Middle frontal gyrus (tissue), 1 donor: ENCODE measurements around the gene C1orf198.

Experiments
- DNase-seq: peaks from one replicate; pipeline ENCODE4 v3.0.0-alpha.2; 2015; ENCODE audit warnings: low spot score; ENCODE audit errors: extremely low spot score

The C1orf198 gene

GRCh38 chr1:230892018-230892491 is 23.7 kb upstream of the C1orf198 start:
- DNase-seq, result no peak

- no peak for DNase-seq
These were observed 23.1 kb upstream of the C1orf198 start for GRCh38 chr1:230891413-230891812.

GRCh38 chr1:230884646-230885045 is 16.3 kb upstream of the C1orf198 start:
- DNase-seq, result no peak

GRCh38 chr1:230883967-230884366 is 15.6 kb upstream of the C1orf198 start:
- no peak for DNase-seq

- DNase-seq, result no peak
These were observed 11.5 kb upstream of the C1orf198 start for GRCh38 chr1:230879778-230880177.

GRCh38 chr1:230878591-230878990 is 10.3 kb upstream of the C1orf198 start:
- DNase-seq, result no peak

DNA sequence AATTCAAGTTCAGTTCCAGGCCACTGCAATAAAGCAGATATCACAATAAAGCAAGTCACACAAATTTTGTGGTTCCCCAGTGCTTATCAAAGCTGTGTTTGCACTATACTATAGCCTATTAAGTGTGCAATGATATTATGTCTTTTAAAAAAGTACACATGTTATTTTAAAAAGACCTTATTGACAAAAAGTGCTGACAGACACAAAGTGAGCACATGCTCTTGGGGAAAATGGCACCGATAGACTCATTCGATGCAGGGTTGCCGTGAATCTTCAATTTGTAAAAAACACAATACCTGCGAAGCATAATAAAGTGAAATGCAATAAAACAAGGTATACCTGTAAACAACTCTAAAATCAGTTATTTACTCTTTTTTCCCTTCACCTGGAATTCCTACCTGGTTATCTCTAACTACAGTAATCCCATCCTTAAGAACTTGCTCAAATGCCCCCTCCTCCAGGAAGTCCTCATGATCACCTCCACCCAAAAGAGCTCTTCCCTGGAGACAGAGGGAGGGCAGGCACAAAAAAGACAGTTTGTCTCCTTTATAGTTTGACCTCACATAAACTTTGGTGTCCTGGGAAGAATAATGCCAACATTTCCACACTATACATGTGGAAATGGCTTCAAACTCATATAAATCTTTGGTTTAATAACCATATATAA is 9.7 kb upstream of the C1orf198 start:
- DNase-seq, result no peak

- no peak for DNase-seq
These were observed 9.0 kb upstream of the C1orf198 start for GRCh38 chr1:230877146-230877923.

- DNase-seq, result no peak
These were observed 8.3 kb upstream of the C1orf198 start for GRCh38 chr1:230876660-230877059.

DNA sequence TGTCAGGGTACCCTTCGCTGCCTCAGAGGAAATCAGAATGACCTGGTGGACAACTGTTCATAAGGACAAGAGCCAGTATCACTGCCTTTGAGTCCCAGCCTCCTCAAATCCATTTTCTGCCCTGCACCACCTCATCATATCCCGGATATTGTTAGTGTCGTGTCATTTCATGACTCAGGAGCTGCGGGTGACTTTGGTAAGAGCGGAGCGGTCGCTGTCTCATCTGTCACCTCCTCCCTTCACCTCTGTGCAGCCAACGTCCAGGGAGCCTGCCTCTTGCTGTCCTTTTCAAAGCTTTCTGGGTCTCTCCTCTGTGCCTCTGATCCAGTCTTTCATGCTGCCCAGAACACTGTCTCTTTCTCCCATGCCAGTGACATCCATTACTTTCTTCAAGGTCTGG is 7.0 kb upstream of the C1orf198 start:
- DNase-seq, result no peak

GRCh38 chr1:230870916-230871315 is 2.6 kb upstream of the C1orf198 start:
- no peak for DNase-seq

DNA sequence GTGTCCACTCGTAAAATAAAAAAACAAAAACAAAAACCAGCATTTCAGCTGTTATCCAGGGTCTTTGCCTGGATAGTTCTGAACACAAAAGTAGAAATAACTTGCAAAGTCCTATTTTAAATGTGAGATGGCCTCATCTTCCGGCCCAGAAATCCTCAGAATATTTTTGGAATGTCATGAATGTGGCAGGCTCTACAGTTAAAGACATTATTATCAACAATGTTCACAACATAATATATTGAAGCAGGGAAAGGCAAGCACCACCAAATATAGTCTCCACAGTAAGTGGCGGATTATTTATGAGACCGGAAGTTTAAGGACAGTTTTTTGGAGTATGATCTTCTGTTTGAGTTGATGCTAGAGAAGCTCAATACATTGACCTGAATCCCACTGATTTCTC is 1.2 kb upstream of the C1orf198 start:
- no peak for DNase-seq

GRCh38 chr1:230868736-230869385 is 540 bp upstream of the C1orf198 start:
- no peak for DNase-seq

- DNase-seq, result no peak
These were observed 1.0 kb downstream of the C1orf198 start for GRCh38 chr1:230867101-230867902.

DNA sequence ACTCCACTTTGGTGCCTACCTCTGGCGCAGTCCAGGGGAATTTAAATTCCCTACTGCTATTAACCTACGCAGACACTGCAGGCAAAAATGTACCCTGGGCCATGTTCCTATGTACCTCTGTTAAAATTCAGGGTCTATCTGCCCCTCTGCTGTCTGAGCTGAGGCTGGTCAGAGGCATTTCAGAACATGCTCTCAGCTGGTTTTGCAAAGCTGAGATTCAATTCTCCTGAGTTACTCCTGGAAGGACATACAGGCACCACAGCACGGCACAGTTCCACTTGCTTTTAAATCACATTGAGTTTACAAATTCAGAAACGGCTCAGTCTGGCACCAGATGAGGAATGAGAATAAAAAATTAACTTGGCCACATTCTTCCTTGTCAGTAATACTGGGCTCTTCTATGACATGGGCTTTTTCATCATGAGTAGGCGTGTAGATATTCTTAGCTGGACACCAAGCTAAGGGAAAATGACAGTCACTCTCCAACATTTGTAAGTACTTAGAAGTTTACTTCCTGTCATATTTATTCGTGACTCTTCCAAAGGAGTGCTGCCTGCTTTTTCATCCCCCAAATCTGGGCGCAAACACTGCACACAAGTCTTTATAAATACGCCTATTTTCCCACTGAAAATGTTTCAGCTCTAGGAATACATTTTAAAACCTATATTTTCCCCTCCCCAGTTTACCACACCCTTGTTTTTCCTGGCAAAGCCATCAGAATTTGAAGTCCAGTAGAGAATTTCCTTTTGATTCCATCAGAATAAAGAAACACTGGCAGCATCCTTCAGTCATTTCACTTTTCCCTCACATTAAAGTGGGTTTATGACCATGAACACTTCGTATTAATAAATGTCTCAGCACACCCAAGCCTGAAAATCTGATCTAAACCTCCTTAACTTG is 1.9 kb downstream of the C1orf198 start:
- no peak for DNase-seq

DNA sequence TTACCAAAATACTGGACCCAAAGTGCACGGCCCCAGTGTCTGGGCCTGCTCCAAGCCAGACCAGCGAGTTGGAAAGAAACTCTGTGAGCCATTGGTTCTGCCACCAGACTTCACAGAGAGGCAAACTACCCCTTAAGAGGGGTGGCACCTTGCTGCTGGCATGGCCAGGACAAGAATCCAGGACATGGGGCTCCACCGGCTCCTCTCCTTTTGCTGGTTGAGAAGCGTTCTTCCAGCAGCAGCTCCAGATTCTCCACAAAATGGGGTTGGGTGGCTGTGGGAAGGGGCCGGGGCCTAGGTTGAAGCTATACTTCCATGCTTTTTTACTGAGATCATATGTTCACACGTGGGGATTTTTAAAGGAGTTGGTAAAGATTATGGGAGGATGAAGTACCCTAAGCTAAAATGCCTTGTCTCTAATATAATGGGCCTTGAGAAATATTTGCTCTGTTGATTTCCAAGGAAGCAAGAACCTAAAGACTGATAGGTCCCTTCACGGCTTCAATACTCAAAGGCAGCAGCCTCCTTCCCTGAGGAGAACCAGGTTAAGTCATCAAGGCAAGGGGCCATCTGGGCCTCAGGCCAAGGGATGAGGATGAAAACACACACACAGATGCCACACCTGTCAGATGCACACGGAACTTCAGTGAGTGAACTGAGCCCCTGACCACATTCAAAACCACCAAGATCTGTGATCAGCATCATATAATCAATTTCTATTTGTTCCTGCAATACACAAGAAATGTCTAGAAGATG is 3.1 kb downstream of the C1orf198 start:
- no peak for DNase-seq

DNA sequence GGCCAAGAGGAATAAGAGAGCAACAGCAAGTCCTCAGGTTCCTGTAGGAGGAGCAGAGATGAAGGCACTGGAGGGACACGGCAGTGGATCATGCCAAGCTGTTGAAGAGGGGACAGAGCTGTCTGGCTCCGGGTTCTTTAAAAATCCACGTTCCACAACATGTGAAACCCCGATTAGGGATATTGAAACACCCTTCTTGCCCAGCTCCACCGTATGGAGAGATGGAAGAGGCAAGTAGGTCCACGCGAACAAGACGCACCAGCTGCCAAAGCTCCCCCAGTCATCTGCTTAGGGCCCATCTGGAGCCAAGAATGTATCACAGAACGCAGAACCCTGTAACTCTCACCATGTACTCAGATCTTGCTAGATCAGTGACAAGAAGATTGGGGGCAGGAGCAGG is 3.9 kb downstream of the C1orf198 start:
- no peak for DNase-seq

- no peak for DNase-seq
These were observed 4.9 kb downstream of the C1orf198 start for GRCh38 chr1:230863449-230863848.

DNA sequence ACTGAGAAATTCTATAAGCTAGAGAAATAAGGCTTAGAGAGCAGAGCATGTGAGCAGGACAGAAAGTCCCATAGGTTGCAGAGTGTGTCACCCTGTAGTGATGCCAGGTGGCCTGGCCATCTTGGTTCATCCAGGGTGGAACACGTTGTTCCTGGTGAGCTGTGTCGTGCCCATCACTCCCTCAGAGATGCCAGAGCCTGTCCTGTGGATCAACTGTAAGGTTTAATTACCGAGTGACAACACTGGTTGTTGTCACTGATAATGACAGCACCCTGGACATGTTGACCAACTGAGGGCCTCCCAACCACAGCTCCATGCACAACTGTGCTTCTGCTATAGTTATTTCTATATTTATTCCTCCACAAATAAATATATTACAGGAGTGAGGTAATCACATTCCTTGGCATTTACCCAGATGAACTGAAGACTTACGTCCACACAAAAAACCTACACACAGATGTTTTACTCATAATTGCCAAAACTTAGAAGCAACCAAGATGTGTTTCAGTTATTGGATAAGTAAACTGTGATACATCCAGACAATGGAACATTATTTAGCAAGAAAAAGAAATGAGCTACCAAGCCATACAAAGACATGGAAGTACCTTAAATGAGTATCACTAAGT is 6.2 kb downstream of the C1orf198 start:
- DNase-seq, result no peak
